Caco-2 (cell line): ENCODE results near the gene UNC45A. TPM values are rescaled to one million over a fixed set of nuclear protein-coding genes. Genes with fewer than 3 reads are reported as not detected.
A peak's percentile ranks its signal among the peaks of the same experiment; 100 is the strongest.

ENCODE experiments used
- BruUV-seq: library from RNA; stranded (reverse); fragments of 400-500 nt; replicated peaks from 2 replicates; lab custom pipeline; 2021; lab: Mats Ljungman, UMichigan
- CTCF ChIA-PET: fragments of 300-600 bp; sonication (Branson Sonifier 250); formaldehyde crosslinking; loops from one replicate; lab custom pipeline; 2022; ENCODE audit warnings: antibody characterized with exemption; lab: Charles Lee
- POLR2A ChIA-PET: fragments of 300-600 bp; sonication (Branson Sonifier 250); formaldehyde crosslinking; loops from one replicate; lab custom pipeline; 2022; ENCODE audit warnings: antibody characterized with exemption; lab: Charles Lee
- DNase-seq, 2 experiments: peaks; one replicate each; pipeline versions ENCODE4 v3.0.0 to v3.0.0-alpha.2; 2020 to 2022
- H3K27me3 ChIP-seq: replicated peaks from 2 replicates; pipeline ENCODE4 v1.6.0; 2011; ENCODE audit warnings: low read length; ENCODE audit not compliant: control insufficient read depth, insufficient read depth
- H3K36me3 ChIP-seq: 2 replicates; pipeline ENCODE4 v1.5.1; 2011; ENCODE audit warnings: low read length; ENCODE audit not compliant: control insufficient read depth, insufficient read depth
- H3K4me1 ChIP-seq: fragments of 250-450 bp; sonication (Bioruptor Pico); 2 replicates; pipeline ENCODE4 v1.5.1; 2020; ENCODE audit warnings: mild to moderate bottlenecking
- H3K4me3 ChIP-seq: 2 replicates; pipeline ENCODE4 v1.5.1; 2011; ENCODE audit warnings: low read depth, mild to moderate bottlenecking, control low read depth, low read length
- H3K9me3 ChIP-seq: fragments of 250-450 bp; sonication (Bioruptor Pico); 2 replicates; pipeline ENCODE4 v1.5.1; 2020; ENCODE audit warnings: mild to moderate bottlenecking, moderate library complexity
- H3K27ac Mint-ChIP-seq: one replicate; pipeline ENCODE4 v1.8.0; 2022; ENCODE audit warnings: mixed read lengths; ENCODE audit not compliant: unreplicated experiment
- H3K27me3 Mint-ChIP-seq: one replicate; pipeline ENCODE4 v1.8.0; 2022; ENCODE audit warnings: mixed read lengths; ENCODE audit not compliant: insufficient read depth, unreplicated experiment
- H3K36me3 Mint-ChIP-seq: one replicate; pipeline ENCODE4 v1.8.0; 2022; ENCODE audit warnings: mild to moderate bottlenecking, mixed read lengths; ENCODE audit not compliant: insufficient read depth, unreplicated experiment
- H3K4me1 Mint-ChIP-seq: one replicate; pipeline ENCODE4 v1.8.0; 2022; ENCODE audit warnings: low read depth, mixed read lengths; ENCODE audit not compliant: unreplicated experiment
- H3K4me3 Mint-ChIP-seq: one replicate; pipeline ENCODE4 v1.8.0; 2022; ENCODE audit warnings: mild to moderate bottlenecking, moderate library complexity, mixed read lengths; ENCODE audit not compliant: unreplicated experiment
- H3K9me3 Mint-ChIP-seq: one replicate; pipeline ENCODE4 v1.8.0; 2022; ENCODE audit warnings: mixed read lengths; ENCODE audit not compliant: unreplicated experiment
- intact Hi-C: fragments of 100-400 bp; cut with micrococcal nuclease; formaldehyde crosslinking; loops from one replicate; pipeline ENCODE4 v1.10.0; 2022; ENCODE audit not compliant: unreplicated experiment
- total RNA-seq: library from RNA; stranded (reverse); gene quantifications from 2 replicates; pipeline ENCODE4 v1.2.3, GENCODE V29; 2022
- TF ChIP-seq, protein P1 (sequence below), 2 experiments: fragments of 200-600 bp in 1 of 2; IDR thresholded peaks; 1 replicate in 1 of 2; 2 replicates in 1 of 2; pipeline versions ENCODE4 v1.5.1 to v1.8.0; 2011 to 2022; ENCODE audit warnings: antibody characterized with exemption in 1 of 2, control low read depth in 1 of 2, inconsistent platforms in 1 of 2, low read depth in 1 of 2, low read length in 1 of 2, mild to moderate bottlenecking in 1 of 2, moderate library complexity in 1 of 2; ENCODE audit not compliant: insufficient read depth in 1 of 2, severe bottlenecking in 1 of 2, unreplicated experiment in 1 of 2

The UNC45A gene
- total RNA-seq, 1 experiment from 2014 or later = 62.6 TPM

DNA sequence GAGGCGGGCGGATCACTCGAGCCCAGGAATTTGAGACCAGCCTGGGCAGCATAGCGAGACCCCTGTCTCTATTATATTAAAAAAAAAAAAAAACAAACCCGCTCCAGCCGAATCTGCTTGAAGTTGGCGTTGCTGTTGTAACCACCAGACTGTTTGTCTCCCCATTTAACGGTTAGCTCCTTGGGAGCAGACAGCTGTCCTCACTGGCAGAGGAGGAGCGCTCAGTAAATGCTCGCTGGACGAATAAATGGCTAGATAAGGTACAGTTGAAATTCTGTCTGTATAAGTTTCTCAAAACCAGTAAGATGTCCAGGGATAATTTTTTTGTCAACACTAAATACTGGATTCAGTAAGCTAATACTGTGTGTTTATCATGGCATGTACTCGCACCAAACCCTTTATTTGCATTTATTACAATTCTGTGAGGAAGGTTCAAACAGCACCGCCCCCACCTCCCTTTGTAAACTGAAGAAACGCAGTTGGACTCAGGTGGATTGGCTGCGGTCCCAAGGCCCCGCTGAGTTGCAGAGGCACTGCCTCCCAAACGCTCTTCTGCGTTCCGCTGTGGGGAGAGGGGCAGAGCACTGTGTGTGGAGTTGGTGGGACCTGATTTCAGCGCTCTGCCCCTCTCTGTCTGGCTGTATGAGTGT lies 20.7 kb downstream of the UNC45A start:
- no peaks in the 10 kb centered on the region for H3K27me3 Mint-ChIP-seq
- TF ChIP-seq, protein P1, sequence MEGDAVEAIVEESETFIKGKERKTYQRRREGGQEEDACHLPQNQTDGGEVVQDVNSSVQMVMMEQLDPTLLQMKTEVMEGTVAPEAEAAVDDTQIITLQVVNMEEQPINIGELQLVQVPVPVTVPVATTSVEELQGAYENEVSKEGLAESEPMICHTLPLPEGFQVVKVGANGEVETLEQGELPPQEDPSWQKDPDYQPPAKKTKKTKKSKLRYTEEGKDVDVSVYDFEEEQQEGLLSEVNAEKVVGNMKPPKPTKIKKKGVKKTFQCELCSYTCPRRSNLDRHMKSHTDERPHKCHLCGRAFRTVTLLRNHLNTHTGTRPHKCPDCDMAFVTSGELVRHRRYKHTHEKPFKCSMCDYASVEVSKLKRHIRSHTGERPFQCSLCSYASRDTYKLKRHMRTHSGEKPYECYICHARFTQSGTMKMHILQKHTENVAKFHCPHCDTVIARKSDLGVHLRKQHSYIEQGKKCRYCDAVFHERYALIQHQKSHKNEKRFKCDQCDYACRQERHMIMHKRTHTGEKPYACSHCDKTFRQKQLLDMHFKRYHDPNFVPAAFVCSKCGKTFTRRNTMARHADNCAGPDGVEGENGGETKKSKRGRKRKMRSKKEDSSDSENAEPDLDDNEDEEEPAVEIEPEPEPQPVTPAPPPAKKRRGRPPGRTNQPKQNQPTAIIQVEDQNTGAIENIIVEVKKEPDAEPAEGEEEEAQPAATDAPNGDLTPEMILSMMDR (IDR thresholded peaks at IDR 0.05; ENCODE audit: insufficient read depth in 1 of 2, low read depth in 1 of 2, low read length in 1 of 2, severe bottlenecking in 1 of 2, unreplicated experiment in 1 of 2) = no peak
- H3K27me3 ChIP-seq = no peaks in the 10 kb centered on the region
- peaks cover 1% of the 10 kb centered on the region for H3K36me3 ChIP-seq
- H3K4me3 Mint-ChIP-seq = peak overlapping the region; percentile 76
- peak overlapping the region; percentile 99 for H3K4me3 ChIP-seq
- H3K9me3 Mint-ChIP-seq = no peaks in the 10 kb centered on the region
- ChIA-PET POLR2A (interaction anchor here (0.5 to 0.7 kb wide), 2 partner anchors 13 to 39 kb away, joined by 4 read pairs; partner anchors contain the start of gene PRC1), CTCF (interaction anchor here (0.6 to 2.5 kb wide), 4 partner anchors 24 to 316 kb away, joined by 3 to 12 read pairs (median 3); partner anchors contain the start of gene HDDC3)
- BruUV-seq = TSS peak; percentile 62
- no peak for DNase-seq
- H3K4me1 ChIP-seq = peaks cover 4% of the 10 kb centered on the region
- H3K9me3 ChIP-seq = no peaks in the 10 kb centered on the region
- intact Hi-C loops = loop anchor here (2.0 to 5.0 kb wide), 2 partner anchors 21 to 37 kb away; partner anchors contain the start of genes PRC1 and UNC45A
- peaks cover 9% of the 10 kb centered on the region for H3K4me1 Mint-ChIP-seq
- H3K27ac Mint-ChIP-seq = peak overlapping the region; percentile 87
- peaks cover 53% of the 10 kb centered on the region for H3K36me3 Mint-ChIP-seq

DNA sequence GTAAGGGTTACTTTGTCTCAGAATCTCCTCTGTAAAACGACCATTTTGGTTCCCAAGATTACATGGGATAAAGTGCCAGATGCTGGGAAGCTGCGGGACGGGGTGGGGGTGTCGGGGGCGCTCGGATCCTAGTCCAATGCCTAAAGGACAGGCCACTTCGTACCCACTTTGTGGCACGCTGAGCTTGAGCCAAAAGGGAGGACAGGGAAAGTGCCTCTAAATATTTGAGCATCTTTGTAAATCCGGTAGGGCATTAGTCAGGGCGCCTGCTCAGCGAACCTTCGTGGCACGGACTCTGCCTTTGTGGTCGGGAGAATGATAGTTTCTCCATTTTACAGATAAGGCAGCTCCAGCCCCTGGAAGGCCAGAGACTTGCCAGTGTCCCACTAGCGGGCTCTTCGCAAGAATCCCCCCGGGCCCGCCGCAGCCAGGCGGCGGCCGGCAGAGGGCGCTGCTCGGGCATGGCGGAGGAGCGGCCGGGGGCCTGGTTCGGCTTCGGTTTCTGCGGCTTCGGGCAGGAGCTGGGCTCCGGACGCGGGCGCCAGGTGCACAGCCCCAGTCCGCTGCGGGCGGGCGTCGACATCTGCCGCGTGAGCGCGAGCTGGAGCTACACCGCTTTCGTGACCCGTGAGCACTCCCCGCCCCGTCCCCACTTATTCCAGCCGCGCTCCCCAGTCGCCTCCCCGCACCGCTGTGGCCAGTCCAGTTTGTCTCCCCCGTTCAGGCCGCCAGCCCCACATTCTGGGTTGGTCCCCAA lies 21.4 kb downstream of the UNC45A start:
- ChIA-PET POLR2A (interaction anchor here (0.5 to 0.7 kb wide), 2 partner anchors 12 to 38 kb away, joined by 4 read pairs; partner anchors contain the start of gene PRC1), CTCF (interaction anchor here (0.6 to 2.5 kb wide), 2 partner anchors 25 to 93 kb away, joined by 3 to 12 read pairs; partner anchors contain the start of gene HDDC3)
- TF ChIP-seq, protein P1 (IDR thresholded peaks at IDR 0.05; ENCODE audit: insufficient read depth in 1 of 2, low read depth in 1 of 2, low read length in 1 of 2, severe bottlenecking in 1 of 2, unreplicated experiment in 1 of 2) = no peak
- Mint-ChIP-seq H3K27me3 (no peaks in the 10 kb centered on the region), H3K36me3 (peaks cover 60% of the 10 kb centered on the region), H3K9me3 (no peaks in the 10 kb centered on the region), H3K4me3 (peak overlapping the region; percentile 76), H3K4me1 (peaks cover 16% of the 10 kb centered on the region), H3K27ac (peak overlapping the region; percentile 87)
- Histone ChIP-seq H3K36me3 (peaks cover 1% of the 10 kb centered on the region), H3K27me3 (no peaks in the 10 kb centered on the region), H3K4me1 (peaks cover 4% of the 10 kb centered on the region), H3K9me3 (no peaks in the 10 kb centered on the region), H3K4me3 (peak overlapping the region; percentile 99)
- no TSS peak for BruUV-seq
- no peak for DNase-seq
- intact Hi-C loops = loop anchor here (5.0 kb wide), 1 partner anchor 36 kb away; the partner anchor contains the start of gene PRC1
